HG02970 (cell line): ENCODE data around the gene CNTN2.

Experiments
- ATAC-seq: cut with Tn5 transposase; IDR thresholded peaks from one replicate; pipeline ENCODE4 v1.9.1; 2021; ENCODE audit warnings: mild to moderate bottlenecking, moderate library complexity, moderate number of reproducible peaks; ENCODE audit not compliant: unreplicated experiment, low FRiP score

The CNTN2 gene

DNA sequence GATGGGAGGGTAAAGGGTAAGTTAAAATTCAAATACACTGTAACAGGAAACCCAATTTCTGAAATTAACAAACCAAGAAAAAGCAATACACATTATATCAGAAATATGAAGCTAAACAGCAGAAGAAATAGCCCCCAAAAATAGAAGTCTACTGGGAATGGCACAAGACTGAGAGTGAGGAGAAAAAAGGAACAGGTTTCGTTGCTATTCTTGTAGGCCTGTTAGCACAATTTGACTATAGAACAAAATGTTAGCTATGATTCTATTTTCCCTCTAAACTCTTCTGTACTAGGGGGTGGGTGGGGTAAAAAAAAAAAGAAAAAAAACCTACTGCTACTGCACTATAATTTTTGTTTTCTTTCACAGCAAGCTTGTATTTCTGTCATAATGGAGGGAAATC, 66.3 kb downstream of the CNTN2 start:
- ATAC-seq, result no peak

DNA sequence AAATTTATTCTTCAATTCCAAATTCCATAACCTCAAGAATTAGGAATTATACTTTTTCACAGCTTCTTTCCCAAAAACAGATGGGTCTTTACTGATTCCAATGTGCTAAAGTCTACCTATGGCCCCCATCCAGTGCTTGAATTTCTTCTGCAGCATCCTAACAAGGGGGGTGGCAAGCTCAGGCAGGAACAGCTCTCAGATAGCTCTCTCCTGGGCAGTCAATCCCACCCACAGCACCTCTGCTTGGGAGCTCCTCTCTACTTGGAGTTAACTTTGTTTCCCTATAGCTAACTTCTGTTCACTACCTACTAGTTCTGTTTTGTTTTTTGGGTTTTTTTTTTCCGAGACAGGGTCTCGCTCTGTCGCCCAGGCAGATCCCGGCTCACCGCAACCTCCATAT, 66.7 kb downstream of the CNTN2 start:
- no peak for ATAC-seq

DNA sequence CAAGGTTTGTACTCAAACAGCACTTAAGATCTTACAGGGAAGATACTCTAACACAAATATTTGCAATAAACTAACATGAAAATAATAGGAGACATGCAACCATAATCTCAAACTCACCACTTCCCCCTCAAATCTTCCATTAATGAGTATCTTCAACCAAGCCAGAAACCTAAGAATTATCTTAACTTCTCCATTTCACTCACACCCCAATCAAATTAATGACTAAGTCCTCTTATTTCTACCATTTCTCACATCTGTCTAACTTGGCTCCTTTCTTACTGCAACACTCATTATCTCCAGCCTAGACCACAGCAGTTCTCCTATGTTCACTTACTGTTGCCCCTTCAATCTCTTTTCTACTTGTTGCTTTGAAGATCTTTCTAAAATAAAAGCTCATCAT, 68.3 kb downstream of the CNTN2 start:
- no peak for ATAC-seq

DNA sequence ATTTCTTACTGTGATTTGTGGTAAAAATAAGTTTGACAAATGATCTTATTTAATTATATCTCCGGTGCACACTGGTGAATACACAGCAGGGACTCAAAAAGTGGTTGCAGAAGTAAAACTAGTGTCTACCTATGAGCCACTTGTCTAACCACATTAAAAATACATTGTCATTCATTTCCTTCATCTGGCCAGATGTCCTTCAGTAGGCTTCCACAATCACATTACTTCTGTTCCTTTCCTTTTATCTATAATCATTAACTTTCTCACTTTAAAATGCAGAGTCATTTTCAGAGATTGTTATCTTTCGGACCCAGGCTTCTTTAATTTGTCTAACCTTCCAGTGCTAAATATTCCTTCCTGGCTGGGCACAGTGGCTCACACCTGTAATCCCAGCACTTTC, 75.7 kb downstream of the CNTN2 start:
- no peak for ATAC-seq

- ATAC-seq, result peak; percentile 92
Measured at GRCh38 chr1:205121660-205122488, 78.9 kb downstream of the CNTN2 start, which contains the start of gene RBBP5. Gene RBBP5, minus strand, starts transcription at chr1:205121978. Its CDS starts 105 bp downstream, at chr1:205121873.

DNA sequence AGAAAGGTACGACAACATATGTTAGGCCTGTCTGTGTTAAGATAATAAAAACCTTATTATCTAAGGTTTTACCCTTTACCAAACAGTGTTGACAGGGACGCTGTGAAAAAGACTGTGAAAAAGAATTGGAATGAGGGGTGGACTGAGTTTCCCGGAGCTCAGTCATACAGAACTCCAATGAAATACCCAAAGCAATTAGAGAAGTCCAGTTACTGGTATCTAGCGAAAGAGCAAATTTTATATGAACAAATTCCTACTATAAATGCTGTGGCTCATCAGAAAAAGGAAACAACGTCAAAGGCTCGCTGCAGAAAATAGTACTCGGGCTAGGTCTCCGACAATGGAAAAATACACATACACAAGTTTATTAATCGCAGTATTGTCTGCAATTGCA, 79.5 kb downstream of the CNTN2 start:
- no peak for ATAC-seq

- no peak for ATAC-seq
Measured at GRCh38 chr1:205124726-205125125, 81.7 kb downstream of the CNTN2 start.

DNA sequence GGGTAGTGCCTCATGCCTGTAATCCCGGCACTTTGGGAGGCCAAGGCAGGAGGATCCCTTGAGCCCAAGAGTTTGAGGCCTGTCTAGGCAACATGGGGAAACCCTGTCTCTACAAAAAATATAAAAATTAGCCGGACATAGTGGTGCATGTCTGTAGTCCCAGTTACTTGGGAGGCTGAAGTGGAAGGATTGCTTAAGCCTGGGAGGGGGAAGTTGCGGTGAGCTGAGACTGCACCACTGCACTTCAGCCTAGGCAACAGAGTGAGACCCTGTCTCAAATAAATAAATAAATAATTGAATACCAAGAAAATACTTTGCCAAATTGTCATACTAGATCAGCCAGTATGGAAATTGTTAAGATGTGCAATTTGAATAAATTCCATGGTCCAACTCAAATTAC, 84.6 kb downstream of the CNTN2 start:
- ATAC-seq, result no peak
